Thymus (tissue), 11 donors: ENCODE results near the gene ZMIZ1. TPM values are rescaled to one million over a fixed set of nuclear protein-coding genes. Genes with fewer than 3 reads are reported as not detected.

ENCODE experiments used
- DNase-seq, 9 donors: peaks; one replicate each; pipeline ENCODE4 v3.0.0-alpha.2; 2013; ENCODE audit warnings: low spot score in 9 of 9, low read depth in 6 of 9, missing footprints in 1 of 9
- H3K27ac ChIP-seq, 2 donors: one replicate each; pipeline ENCODE4 v1.5.1; 2013; ENCODE audit warnings: control low read depth in 1 of 2, low read depth in 1 of 2, low read length in 1 of 2, mild to moderate bottlenecking in 1 of 2, moderate library complexity in 1 of 2
- H3K27me3 ChIP-seq, 2 donors: one replicate each; pipeline ENCODE4 v1.5.1; 2013; ENCODE audit warnings: low read length in 1 of 2; ENCODE audit not compliant: control insufficient read depth in 2 of 2, insufficient read depth in 1 of 2
- H3K36me3 ChIP-seq, 2 donors: one replicate each; pipeline ENCODE4 v1.5.1; 2013; ENCODE audit warnings: low read length in 1 of 2, mild to moderate bottlenecking in 1 of 2, moderate library complexity in 1 of 2; ENCODE audit not compliant: control insufficient read depth in 2 of 2, insufficient read depth in 2 of 2
- H3K4me1 ChIP-seq, 2 donors: one replicate each; pipeline ENCODE4 v1.5.1; 2013; ENCODE audit warnings: low read length in 2 of 2; ENCODE audit not compliant: control insufficient read depth in 2 of 2, insufficient read depth in 2 of 2
- H3K4me3 ChIP-seq, 2 donors: one replicate each; pipeline ENCODE4 v1.5.1; 2013; ENCODE audit warnings: low read length in 2 of 2, control low read depth in 1 of 2, mild to moderate bottlenecking in 1 of 2
- H3K9me3 ChIP-seq, 2 donors: one replicate each; pipeline ENCODE4 v1.5.1; 2013; ENCODE audit warnings: low read length in 1 of 2, mild to moderate bottlenecking in 1 of 2; ENCODE audit not compliant: control insufficient read depth in 2 of 2, insufficient read depth in 1 of 2
- WGBS: extraction: QIAGEN DNeasy Blood & Tissue Kit; methylation state at CpG from one replicate; pipeline ENCODE4 v1.1.7; 2013; 5-methylcytosine and 5-hydroxymethylcytosine counted together
- polyA plus RNA-seq: library from polyadenylated mRNA; stranded (reverse); fragments of 200-250 nt; gene quantifications from one replicate; pipeline ENCODE4 v1.2.3, GENCODE V29; 2013
- total RNA-seq: library from RNA; stranded (reverse); fragments of 120-200 nt; gene quantifications from one replicate; pipeline ENCODE4 v1.2.4, GENCODE V29; 2013
- donor health status: healthy.

Gene ZMIZ1
- total and polyA plus RNA-seq, 2 donors, result 7.4 to 14.2 TPM

GRCh38 chr10:79153745-79154144, 85.0 kb downstream of the ZMIZ1 start:
- DNase-seq, result no peak
- peaks cover 0 to 3% of the 10 kb centered on the region in 2 donors for H3K9me3 ChIP-seq
- no peaks in the 10 kb centered on the region for H3K27me3 ChIP-seq
- 96% methylated on average over 10 of the region's 10 CpGs for WGBS
- no peak overlapping the region for H3K27ac ChIP-seq
- peaks cover 9 to 38% of the 10 kb centered on the region in 2 donors for H3K4me1 ChIP-seq
- H3K36me3 ChIP-seq, result peaks cover 8 to 21% of the 10 kb centered on the region in 2 donors
- no peak overlapping the region for H3K4me3 ChIP-seq

GRCh38 chr10:79155301-79156081, 86.7 kb downstream of the ZMIZ1 start:
- H3K4me3 ChIP-seq, result no peak overlapping the region
- H3K4me1 ChIP-seq, result peaks cover 0 to 23% of the 10 kb centered on the region in 2 donors
- no peaks in the 10 kb centered on the region for H3K9me3 ChIP-seq
- H3K27me3 ChIP-seq, result no peaks in the 10 kb centered on the region
- peaks cover 5 to 21% of the 10 kb centered on the region in 2 donors for H3K36me3 ChIP-seq
- WGBS, result 95% methylated on average over 14 of the region's 14 CpGs
- DNase-seq, result no peak
- peak overlapping the region in 1 of 2 donors; percentile 26 for H3K27ac ChIP-seq

- Histone ChIP-seq H3K27me3 (no peaks in the 10 kb centered on the region), H3K9me3 (no peaks in the 10 kb centered on the region), H3K36me3 (peaks cover 5 to 22% of the 10 kb centered on the region in 2 donors), H3K27ac (peak overlapping the region in 1 of 2 donors; percentile 3), H3K4me3 (no peak overlapping the region), H3K4me1 (peaks cover 0 to 14% of the 10 kb centered on the region in 2 donors)
- WGBS, result 93% methylated on average over 22 of the region's 22 CpGs
- DNase-seq, result no peak
Observed at GRCh38 chr10:79156334-79157274, 87.8 kb downstream of the ZMIZ1 start.

GRCh38 chr10:79158004-79158340, 89.2 kb downstream of the ZMIZ1 start:
- Histone ChIP-seq H3K9me3 (no peaks in the 10 kb centered on the region), H3K27ac (peak overlapping the region in 1 of 2 donors; percentile 9), H3K4me3 (no peak overlapping the region), H3K36me3 (peaks cover 17 to 33% of the 10 kb centered on the region in 2 donors), H3K4me1 (peaks cover 0 to 10% of the 10 kb centered on the region in 2 donors), H3K27me3 (no peaks in the 10 kb centered on the region)
- no peak for DNase-seq
- 91% methylated on average over 5 of the region's 5 CpGs for WGBS

GRCh38 chr10:79158402-79159097, 89.8 kb downstream of the ZMIZ1 start:
- Histone ChIP-seq H3K4me1 (peaks cover 0 to 10% of the 10 kb centered on the region in 2 donors), H3K4me3 (no peak overlapping the region), H3K27ac (no peak overlapping the region), H3K27me3 (no peaks in the 10 kb centered on the region), H3K9me3 (no peaks in the 10 kb centered on the region), H3K36me3 (peaks cover 21 to 33% of the 10 kb centered on the region in 2 donors)
- 95% methylated on average over 9 of the region's 9 CpGs for WGBS
- no peak for DNase-seq

GRCh38 chr10:79159141-79159651, 90.4 kb downstream of the ZMIZ1 start:
- Histone ChIP-seq H3K36me3 (peaks cover 24 to 34% of the 10 kb centered on the region in 2 donors), H3K9me3 (no peaks in the 10 kb centered on the region), H3K4me1 (peaks cover 0 to 10% of the 10 kb centered on the region in 2 donors), H3K27me3 (no peaks in the 10 kb centered on the region), H3K4me3 (no peak overlapping the region), H3K27ac (no peak overlapping the region)
- 92% methylated on average over 18 of the region's 18 CpGs for WGBS
- no peak for DNase-seq

GRCh38 chr10:79159785-79160184, 91.0 kb downstream of the ZMIZ1 start:
- H3K27ac ChIP-seq, result no peak overlapping the region
- peaks cover 0 to 10% of the 10 kb centered on the region in 2 donors for H3K4me1 ChIP-seq
- peaks cover 30 to 31% of the 10 kb centered on the region in 2 donors for H3K36me3 ChIP-seq
- no peaks in the 10 kb centered on the region for H3K27me3 ChIP-seq
- H3K9me3 ChIP-seq, result no peaks in the 10 kb centered on the region
- H3K4me3 ChIP-seq, result no peak overlapping the region
- no peak for DNase-seq
- 97% methylated on average over 15 of the region's 15 CpGs for WGBS

GRCh38 chr10:79160191-79160590, 91.4 kb downstream of the ZMIZ1 start:
- no peak overlapping the region for H3K4me3 ChIP-seq
- no peak overlapping the region for H3K27ac ChIP-seq
- WGBS, result 98% methylated on average over 4 of the region's 4 CpGs
- H3K36me3 ChIP-seq, result peaks cover 30 to 32% of the 10 kb centered on the region in 2 donors
- H3K27me3 ChIP-seq, result no peaks in the 10 kb centered on the region
- no peaks in the 10 kb centered on the region for H3K9me3 ChIP-seq
- peaks cover 0 to 6% of the 10 kb centered on the region in 2 donors for H3K4me1 ChIP-seq
- no peak for DNase-seq
